NT2/D1 (cell line): ENCODE results near the gene ACMSD.

Experiments used
- DNase-seq: peaks from one replicate; pipeline ENCODE4 v3.0.0-alpha.2; 2011; ENCODE audit warnings: low read depth, low spot score
- H3K27me3 ChIP-seq: 2 replicates; pipeline ENCODE4 v1.6.0; 2011; ENCODE audit warnings: mild to moderate bottlenecking; ENCODE audit not compliant: insufficient read length, insufficient read depth
- H3K36me3 ChIP-seq: 2 replicates; pipeline ENCODE4 v1.6.1; 2011; ENCODE audit warnings: mild to moderate bottlenecking, low read length, mixed read lengths; ENCODE audit not compliant: insufficient read depth, insufficient read length
- H3K4me1 ChIP-seq: 2 replicates; pipeline ENCODE4 v1.5.1; 2011; ENCODE audit not compliant: insufficient read depth, insufficient read length
- H3K4me3 ChIP-seq: 2 replicates; pipeline ENCODE4 v1.5.1; 2011; ENCODE audit warnings: low read depth; ENCODE audit not compliant: insufficient read length
- H3K9ac ChIP-seq: 2 replicates; pipeline ENCODE4 v1.6.0; 2011; ENCODE audit warnings: low read depth; ENCODE audit not compliant: insufficient read length
- H3K9me3 ChIP-seq: 2 replicates; pipeline ENCODE4 v1.5.1; 2011; ENCODE audit warnings: mild to moderate bottlenecking, low read length; ENCODE audit not compliant: insufficient read depth
- SUZ12 ChIP-seq: IDR thresholded peaks from 2 replicates; pipeline ENCODE4 v1.6.1; 2011; ENCODE audit not compliant: insufficient read length, insufficient read depth; ENCODE audit errors: extremely low read depth
- YY1 ChIP-seq: IDR thresholded peaks from 2 replicates; pipeline ENCODE4 v1.6.1; 2011; ENCODE audit not compliant: insufficient read length, insufficient read depth
- ZNF274 ChIP-seq: IDR thresholded peaks from 2 replicates; pipeline ENCODE4 v1.6.1; 2011; ENCODE audit warnings: mild to moderate bottlenecking, low read depth, low read length

The ACMSD gene

GRCh38 chr2:134838143-134838620, at the start of gene ACMSD:
Gene ACMSD (plus strand): TSS chr2:134838616. CDS start chr2:134838683, 67 bp downstream.
- peaks cover 23% of the 10 kb centered on the region for H3K9me3 ChIP-seq
- no peaks in the 10 kb centered on the region for H3K4me1 ChIP-seq
- no peak within 1 kb of the TSS for H3K9ac ChIP-seq
- no peaks in the 10 kb centered on the region for H3K36me3 ChIP-seq
- TF ChIP-seq SUZ12 (no peak), YY1 (no peak), ZNF274 (no peak)
- no peak within 1 kb of the TSS for H3K4me3 ChIP-seq
- no peaks in the 10 kb centered on the region for H3K27me3 ChIP-seq
- no peak for DNase-seq

- TF ChIP-seq YY1 = no peak
- TF ChIP-seq ZNF274 = no peak
- TF ChIP-seq SUZ12 = no peak
- no peak overlapping the region for H3K9ac ChIP-seq
Observed at GRCh38 chr2:134790487-134790886, 47.9 kb upstream of the ACMSD start.

GRCh38 chr2:134791616-134792015, 46.8 kb upstream of the ACMSD start:
- Histone ChIP-seq H3K27me3 (no peaks in the 10 kb centered on the region), H3K9me3 (no peaks in the 10 kb centered on the region), H3K36me3 (no peaks in the 10 kb centered on the region), H3K4me1 (no peaks in the 10 kb centered on the region), H3K9ac (no peak overlapping the region), H3K4me3 (no peak overlapping the region)
- no peak for DNase-seq
- no peak for TF ChIP-seq ZNF274
- TF ChIP-seq SUZ12 = no peak
- no peak for TF ChIP-seq YY1

More at GRCh38 chr2:134790487-134790886, 47.9 kb upstream of the ACMSD start:
- no peaks in the 10 kb centered on the region for H3K36me3 ChIP-seq
- no peaks in the 10 kb centered on the region for H3K4me1 ChIP-seq
- no peaks in the 10 kb centered on the region for H3K27me3 ChIP-seq
- no peak for DNase-seq
- no peaks in the 10 kb centered on the region for H3K9me3 ChIP-seq
- no peak overlapping the region for H3K4me3 ChIP-seq

GRCh38 chr2:134792186-134792585, 46.2 kb upstream of the ACMSD start:
- no peak overlapping the region for H3K9ac ChIP-seq
- no peaks in the 10 kb centered on the region for H3K27me3 ChIP-seq
- no peaks in the 10 kb centered on the region for H3K4me1 ChIP-seq
- H3K4me3 ChIP-seq = no peak overlapping the region
- no peaks in the 10 kb centered on the region for H3K9me3 ChIP-seq
- DNase-seq = no peak
- no peak for TF ChIP-seq YY1
- no peak for TF ChIP-seq ZNF274
- no peak for TF ChIP-seq SUZ12
- no peaks in the 10 kb centered on the region for H3K36me3 ChIP-seq

GRCh38 chr2:134795765-134796164, 42.7 kb upstream of the ACMSD start:
- no peak for DNase-seq
- H3K9me3 ChIP-seq = no peaks in the 10 kb centered on the region
- TF ChIP-seq SUZ12 = no peak
- no peak for TF ChIP-seq ZNF274
- H3K36me3 ChIP-seq = no peaks in the 10 kb centered on the region
- H3K9ac ChIP-seq = no peak overlapping the region
- H3K27me3 ChIP-seq = no peaks in the 10 kb centered on the region
- no peak overlapping the region for H3K4me3 ChIP-seq
- H3K4me1 ChIP-seq = no peaks in the 10 kb centered on the region

GRCh38 chr2:134796373-134796772, 42.0 kb upstream of the ACMSD start:
- H3K9me3 ChIP-seq = no peaks in the 10 kb centered on the region
- H3K4me1 ChIP-seq = no peaks in the 10 kb centered on the region
- no peaks in the 10 kb centered on the region for H3K36me3 ChIP-seq
- H3K4me3 ChIP-seq = no peak overlapping the region
- H3K9ac ChIP-seq = no peak overlapping the region
- H3K27me3 ChIP-seq = no peaks in the 10 kb centered on the region
- DNase-seq = no peak
- TF ChIP-seq ZNF274 = no peak
- TF ChIP-seq YY1 = no peak
- no peak for TF ChIP-seq SUZ12

GRCh38 chr2:134799936-134800335, 38.5 kb upstream of the ACMSD start:
- no peak overlapping the region for H3K4me3 ChIP-seq
- peaks cover 15% of the 10 kb centered on the region; the same call in 1 of the 2 replicates for H3K9me3 ChIP-seq
- H3K9ac ChIP-seq = no peak overlapping the region
- no peaks in the 10 kb centered on the region for H3K4me1 ChIP-seq
- no peak for TF ChIP-seq YY1
- TF ChIP-seq ZNF274 = no peak
- no peak for TF ChIP-seq SUZ12
- no peak for DNase-seq
- H3K36me3 ChIP-seq = no peaks in the 10 kb centered on the region
- no peaks in the 10 kb centered on the region for H3K27me3 ChIP-seq
